ENCODE measurements around the gene NPFFR1.
"Not testable (repeated sequence)": the region's sequence is repeated elsewhere in the genome, so short reads cannot be mapped to it uniquely, and the experiment has no call there.

Gene NPFFR1

DNA sequence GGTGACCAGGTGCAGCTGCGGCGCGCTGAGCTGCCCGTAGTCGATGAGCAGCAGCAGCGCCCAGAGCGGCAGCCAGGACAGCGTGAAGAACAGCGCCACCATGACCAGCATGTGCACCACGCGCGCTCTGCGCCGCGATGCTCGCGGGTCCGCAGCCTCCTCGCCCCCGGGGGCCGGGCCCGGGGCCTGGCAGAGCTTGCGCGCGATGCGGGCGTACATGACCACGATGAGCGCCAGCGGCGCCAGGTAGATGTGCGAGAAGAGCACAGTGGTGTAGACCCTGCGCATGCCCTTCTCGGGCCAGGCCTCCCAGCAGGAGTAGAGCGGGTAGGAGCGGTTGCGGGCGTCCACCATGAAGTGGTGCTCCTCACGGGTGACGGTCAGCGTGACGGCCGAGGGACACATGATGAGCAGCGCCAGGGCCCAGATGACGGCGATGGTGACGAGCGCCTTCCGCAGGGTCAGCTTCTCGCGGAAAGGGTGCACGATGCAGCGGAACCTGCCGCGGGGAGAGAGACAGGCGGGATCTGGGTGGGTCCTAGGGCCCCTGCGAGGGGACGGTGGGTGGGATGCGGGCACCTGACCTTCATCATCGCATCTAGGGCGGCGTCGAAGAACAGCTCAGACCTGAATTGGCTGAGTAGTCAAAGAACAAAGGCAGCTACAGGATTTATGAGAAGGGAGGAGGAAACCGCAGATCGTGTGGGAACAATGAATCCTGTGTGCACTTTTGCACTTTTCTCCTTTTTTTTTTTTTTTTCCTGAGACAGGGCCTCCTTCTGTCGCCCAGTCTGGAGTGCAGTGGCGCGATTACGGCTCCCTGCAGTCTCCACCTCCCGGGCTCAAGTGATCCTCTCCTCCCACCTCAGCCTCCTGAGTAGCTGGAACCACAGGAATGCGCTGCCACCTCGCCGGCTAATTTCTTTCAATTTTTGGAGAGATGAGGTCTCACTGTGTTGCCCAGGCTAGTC is 28.2 kb downstream of the NPFFR1 start:
- DNase-seq: no peak

DNA sequence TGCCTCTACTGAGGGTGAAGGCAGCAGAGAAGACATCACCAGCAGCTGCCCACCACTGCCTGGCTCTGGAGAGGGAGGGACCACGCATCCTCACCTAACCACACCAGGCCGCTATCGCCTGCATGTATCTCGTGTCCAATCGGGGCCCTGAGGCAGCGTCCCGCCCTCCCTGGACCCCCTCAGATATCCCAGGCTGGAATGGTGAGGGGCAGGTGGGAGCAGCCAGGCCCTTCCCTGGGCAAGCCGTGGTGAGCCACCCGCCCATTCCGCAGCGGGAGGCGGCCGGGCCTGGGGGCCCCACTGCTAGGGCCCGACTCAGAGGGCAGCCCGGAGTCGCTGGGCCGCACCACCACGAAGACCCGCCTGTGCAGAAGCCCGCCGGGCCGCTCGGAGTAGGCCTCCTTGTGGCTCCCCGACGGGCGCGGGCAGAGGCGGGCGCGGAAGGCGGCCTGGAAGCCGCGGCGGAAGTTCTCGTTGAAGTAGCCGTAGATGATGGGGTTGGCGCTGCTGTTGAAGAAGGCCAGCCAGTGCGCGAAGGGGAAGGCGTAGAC is 29.0 kb downstream of the NPFFR1 start:
- no peak for DNase-seq

DNA sequence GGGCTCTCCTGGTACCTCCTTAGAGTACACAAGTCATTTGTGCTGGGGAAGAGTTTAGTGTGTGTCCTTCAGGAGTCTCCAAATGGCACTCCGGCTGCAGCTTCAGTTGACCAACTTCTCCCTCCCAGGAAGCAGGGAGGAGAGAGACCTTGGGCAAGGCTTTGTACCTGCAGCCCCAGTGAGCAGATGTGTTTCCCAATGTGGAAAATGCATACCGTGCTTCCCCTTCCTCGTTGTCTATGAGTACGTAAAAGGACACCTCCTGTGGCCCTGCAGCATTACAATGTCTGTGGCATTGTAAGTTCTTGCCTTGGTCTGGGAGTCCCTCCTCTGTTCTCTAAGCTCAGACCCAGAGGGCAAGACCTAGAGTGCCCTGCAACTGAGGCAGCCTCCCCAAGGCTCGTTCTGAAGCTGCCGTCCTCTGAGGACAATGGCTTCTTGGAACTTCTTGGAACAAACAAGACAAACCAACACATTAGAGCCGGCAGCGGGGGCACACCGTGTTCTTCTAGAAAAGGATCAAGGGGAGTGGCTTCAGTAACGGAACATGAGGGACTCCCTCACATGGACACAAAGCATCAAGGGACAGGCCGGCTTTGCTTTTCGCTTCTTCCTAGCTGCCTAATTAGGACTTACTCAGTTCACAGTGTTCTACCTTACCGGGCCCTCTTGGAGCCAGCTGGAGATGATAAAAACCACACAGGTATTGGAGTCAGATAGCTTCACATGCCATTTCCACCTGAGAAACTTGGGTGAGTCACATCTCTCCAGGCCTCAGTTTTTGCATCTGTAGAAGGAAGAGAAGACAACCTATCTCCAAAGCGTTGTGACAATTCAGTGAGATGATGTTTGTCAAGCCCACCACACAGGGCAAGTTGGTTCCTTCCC is 29.7 kb downstream of the NPFFR1 start:
- DNase-seq: no peak

DNA sequence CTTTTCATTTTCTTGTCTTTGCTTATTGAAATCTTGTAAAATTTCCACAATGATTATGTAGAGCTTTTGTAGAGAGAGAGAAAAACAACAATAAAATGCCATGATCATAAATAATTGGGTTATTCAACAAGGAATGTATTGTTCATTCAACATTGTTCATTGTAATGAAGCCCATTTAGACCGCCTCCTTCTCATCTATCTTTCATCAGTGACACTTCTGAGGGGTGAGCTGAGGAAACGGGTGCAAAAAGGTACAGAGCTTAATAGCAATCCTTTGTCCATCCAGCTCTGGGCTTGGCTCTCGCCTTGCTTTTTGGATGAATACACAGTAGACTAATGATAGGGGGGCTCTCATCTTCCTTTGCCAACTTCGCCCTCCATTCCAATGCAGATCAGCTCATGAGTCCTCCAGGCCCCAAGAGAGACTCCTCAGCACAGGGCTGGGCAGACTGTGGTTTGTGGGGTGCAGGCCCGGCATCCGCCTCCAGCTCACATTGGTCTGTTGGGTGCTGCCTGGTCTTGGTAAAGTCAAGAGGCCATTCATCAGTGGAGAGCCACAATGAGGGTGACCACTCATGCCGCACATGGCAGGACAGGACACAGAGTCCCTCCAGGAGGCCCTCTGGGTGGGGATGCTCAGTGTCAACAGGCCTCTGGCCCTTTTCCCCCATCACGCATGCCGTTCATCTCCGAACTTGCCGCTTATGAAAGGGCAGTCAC is 32.7 kb downstream of the NPFFR1 start:
- DNase-seq: no peak

DNA sequence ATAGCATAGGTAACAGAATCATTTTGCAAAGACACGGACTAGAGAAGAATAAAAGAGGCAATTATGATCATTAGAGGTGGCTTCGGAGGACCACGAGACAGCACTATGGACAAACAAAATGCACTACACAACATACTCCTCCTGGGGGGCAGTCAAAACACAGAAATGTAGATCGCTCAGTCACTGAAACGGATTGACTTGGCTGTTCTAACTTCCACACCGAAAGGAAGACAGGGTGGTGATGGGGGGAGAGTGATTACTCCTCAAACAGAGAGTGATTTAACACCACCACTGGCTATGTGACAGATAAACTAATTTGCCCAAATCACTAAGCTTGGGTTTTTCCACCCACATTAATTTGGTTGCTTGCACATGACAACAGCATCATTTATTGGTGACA is 36.4 kb downstream of the NPFFR1 start:
- DNase-seq: no peak

DNA sequence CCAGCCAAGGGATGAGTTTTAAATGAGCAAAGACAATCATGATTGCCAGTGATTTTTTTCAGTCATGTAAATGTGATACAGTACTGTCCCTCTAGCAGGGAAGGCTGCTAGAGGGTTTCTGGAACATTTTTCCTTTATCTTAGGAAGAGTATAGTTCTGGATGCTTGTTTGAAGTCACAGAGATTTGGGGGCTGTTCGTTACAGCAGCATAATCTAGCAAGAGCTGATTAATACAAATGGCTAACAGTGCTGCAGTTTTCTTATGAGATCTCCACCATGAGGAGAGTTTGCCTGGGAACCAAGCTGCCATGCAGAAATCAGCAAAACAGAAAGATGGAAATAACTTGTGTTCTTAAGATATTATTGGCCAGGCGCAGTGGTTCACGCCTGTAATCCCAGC is 42.7 kb downstream of the NPFFR1 start:
- DNase-seq: no peak

DNA sequence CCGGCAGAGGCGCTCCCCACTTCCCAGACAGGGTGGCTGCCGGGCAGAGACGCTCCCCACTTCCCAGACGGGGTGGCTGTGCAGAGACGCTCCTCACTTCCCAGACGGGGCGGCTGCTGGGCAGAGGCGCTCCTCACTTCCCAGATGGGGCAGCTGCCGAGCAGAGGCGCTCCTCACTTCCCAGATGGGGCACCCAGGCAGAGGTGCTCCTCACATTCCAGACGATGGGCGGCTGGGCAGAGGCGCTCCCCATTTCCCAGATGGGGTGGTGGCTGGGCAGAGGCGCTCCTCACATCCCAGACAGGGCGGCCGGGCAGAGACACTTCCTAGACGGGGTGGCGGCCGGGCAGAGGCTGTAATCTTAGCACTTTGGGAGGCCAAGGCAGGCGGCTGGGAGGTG is 43.8 kb downstream of the NPFFR1 start:
- DNase-seq: not testable (repeated sequence)

DNA sequence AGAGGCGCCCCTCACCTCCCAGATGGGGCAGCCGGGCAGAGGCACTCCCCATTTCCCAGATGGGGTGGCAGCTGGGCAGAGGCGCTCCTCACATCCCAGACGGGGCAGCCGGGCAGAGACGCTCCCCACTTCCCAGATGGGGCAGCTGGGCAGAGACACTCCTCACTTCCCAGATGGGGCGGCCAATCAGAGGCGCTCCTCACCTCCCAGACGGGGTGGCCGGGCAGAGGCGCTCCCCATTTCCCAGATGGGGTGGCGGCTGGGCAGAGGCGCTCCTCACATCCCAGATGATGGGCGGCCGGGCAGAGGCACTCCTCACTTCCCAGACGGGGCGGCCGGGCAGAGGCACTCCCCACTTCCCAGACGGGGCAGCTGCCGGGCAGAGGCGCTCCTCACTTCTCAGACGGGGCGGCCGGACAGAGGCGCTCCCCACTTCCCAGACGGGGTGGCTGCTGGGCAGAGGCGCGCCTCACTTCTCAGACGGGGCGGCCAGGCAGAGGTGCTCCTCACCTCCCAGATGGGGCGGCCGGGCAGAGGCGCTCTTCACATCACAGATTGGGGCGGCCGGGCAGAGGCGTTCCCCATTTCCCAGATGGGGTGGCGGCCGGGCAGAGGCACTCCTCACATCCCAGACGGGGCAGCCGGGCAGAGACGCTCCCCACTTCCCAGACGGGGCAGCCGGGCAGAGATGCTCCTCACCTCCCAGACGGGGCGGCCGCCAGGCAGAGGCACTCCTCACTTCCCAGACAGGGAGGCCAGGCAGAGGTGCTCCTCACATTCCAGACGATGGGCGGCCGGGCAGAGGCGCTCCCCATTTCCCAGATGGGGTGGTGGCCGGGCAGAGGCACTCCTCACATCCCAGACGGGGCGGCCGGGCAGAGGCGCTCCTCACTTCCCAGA is 44.5 kb downstream of the NPFFR1 start:
- not testable (repeated sequence) for DNase-seq

DNA sequence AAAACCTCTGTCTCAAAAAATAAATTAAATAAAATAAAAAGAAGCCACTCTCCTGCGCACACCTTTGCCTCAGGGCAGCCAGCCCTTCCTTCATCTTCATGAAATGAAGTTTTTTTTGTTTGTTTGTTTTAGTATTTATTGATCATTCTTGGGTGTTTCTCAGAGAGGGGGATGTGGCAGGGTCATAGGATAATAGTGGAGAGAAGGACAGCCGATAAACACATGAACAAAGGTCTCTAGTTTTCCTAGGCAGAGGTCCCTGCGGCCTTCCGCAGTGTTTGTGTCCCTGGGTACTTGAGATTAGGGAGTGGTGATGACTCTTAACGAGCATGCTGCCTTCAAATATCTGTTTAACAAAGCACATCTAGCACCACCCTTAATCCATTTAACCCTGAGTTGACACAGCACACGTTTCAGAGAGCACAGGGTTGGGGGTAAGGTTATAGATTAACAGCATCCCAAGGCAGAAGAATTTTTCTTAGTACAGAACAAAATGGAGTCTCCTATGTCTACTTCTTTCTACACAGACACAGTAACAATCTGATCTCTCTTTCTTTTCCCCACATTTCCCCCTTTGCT is 45.8 kb downstream of the NPFFR1 start:
- DNase-seq: not testable (repeated sequence)

DNA sequence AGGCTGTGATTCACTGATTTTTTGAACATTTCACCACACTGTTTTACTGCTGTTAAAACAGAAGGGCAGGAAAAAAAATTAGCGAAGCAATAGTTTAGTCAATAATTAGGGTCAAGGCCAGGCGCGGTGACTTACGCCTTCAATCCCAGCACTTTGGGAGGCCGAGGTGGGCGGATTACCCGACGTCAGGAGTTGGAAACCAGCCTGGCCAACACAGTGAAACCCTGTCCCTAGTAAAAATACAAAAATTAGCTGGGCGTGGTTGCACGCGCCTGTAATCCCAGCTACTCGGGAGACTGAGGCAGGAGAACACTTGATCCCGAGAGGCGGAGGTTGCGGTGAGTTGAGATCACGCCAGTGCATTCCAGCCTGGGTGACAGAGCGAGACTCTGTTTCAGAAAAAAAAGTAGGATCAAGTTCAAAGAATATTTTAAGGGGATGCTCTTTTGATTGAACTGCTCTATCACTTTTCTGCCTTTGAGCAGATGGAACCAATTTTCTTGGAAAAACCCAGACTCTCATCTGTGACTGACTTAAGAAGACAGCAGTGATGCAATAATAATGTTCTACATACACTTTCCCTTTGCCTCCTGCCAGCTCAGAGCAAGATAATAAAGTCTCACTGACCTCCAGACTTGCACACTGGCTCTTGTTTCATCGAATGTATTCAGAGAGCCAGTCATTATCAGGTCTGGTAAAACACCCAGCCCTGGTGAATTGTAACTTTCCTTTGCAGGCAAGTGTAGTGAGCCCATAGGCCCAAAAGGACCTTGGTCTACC is 48.9 kb downstream of the NPFFR1 start:
- DNase-seq: no peak

DNA sequence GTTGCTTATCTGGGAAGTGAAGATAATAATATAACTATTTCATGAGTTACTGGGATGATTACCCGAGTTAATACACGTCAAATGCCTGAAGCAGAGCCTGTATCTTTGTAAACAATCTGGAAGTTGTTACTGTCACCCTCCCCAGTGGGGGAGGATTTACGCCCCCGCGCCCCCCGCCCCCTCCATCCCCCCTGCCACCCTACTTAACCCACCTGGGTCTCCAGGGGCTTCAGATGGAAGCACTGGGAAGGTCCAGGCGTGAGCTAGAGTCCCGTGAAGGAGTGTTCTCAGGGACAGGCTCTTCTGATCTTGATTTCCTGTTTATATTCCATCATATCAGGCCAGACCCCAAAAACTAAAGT is 49.9 kb downstream of the NPFFR1 start:
- no peak for DNase-seq

DNA sequence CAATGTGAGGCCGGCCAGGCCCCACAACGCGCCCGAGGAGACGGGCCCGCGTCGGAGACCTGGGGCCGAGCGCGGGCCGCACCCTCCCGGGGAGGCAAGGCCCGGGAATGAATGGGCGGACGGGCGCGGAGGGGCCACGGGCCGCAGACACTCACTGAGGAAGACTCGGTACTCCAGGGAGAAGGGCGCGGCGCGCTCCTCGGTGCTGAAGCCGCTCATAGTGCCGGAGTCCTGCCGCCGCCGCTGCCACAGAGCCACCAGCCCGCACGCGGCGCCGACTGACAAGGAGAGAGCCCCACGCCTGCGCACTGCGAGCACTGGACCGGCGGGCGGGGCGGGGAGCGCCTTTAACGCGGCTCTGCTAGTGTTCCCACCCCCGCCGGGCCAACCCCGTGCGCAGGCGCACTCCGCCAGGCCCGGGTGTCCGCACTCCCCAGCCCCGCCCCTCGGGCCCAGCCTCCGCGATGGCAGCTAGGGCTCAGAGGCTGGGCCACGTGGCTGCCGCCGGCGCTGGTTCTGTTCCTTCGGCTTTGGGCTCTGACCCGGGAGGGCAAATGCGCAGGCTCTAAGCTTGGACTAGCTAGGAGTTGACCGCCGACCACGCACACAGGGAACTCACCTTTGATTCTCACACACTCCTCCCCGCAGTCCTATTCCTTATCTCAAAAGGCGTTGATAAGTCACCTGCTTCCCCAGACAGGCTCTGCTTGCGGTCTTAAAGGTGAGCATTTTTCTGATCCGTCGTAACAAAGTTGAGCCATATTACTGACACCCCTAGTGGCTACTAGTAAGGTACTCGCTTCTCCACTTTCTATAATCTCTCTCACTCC is 50.5 kb downstream of the NPFFR1 start, which contains the start of gene PPA1:
PPA1 (minus strand) TSS at position 321 of the 830 bp plus-strand sequence; CDS start at position 219, 102 bp downstream.
- DNase-seq: peak; percentile 90 to 95

DNA sequence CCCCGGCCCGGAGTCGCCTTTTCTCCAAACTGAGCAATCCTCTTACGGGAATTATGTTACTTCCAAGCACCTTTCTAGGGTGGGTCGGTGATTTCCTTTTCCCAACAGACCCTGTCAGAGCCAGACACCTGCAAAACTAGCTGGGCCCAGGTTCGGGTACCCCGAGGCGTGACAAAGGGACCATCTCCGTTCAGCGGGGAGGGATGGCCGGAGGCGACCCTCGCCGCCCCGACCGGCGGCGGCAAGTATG is 51.0 kb downstream of the NPFFR1 start:
- no peak for DNase-seq

DNA sequence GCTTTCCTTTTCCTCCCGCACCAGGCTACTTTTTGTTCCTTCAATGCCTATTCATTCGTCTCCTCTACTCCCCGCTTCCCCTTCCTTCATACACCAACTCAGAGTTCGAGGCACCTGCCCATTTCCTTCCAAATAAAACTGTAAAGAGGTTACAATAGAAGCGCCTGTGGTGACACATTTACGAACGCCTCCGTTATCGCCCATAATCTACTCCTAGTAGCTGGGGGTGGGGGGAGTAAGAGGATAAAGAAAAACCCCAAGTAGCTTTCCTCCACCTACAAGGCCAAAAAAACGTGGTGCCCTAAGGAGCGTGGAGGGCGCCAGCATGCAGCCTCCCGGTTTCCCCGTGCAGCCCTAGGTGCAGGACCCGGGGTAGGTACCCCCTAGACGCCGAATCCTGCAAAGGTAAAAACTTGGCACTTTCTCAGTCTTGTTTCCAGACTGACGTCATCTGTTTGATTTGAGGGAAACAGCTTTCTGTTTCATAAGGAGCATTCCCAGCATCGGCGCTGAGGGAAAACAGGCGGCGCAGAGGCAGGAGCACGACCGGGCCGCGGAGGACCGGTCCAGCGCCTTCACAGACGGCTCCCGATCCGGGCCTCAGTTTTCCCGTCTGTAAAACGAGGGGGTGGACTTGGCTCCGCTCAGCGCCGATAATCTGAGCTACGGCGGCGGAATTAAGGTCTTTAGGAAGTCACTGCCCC is 51.5 kb downstream of the NPFFR1 start:
- DNase-seq: no peak

DNA sequence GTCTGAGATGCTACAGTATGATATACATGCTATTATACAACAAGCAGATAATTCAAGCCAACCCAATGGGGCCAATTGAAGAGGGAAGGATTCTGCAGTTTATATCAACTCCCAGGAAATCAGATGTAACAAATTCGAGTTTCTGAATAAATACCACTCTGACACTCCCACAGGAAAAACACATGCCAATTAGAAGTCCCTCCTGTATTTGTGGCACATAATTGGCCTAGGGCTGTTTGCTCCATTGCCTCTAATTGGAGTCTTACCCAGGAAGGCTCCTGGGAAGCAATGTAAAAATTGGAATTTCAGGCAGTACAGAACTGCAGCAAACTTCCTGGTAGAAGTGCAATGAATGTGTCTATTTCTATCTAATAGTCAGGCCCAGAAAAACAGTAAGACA is 55.3 kb downstream of the NPFFR1 start:
- no peak for DNase-seq

DNA sequence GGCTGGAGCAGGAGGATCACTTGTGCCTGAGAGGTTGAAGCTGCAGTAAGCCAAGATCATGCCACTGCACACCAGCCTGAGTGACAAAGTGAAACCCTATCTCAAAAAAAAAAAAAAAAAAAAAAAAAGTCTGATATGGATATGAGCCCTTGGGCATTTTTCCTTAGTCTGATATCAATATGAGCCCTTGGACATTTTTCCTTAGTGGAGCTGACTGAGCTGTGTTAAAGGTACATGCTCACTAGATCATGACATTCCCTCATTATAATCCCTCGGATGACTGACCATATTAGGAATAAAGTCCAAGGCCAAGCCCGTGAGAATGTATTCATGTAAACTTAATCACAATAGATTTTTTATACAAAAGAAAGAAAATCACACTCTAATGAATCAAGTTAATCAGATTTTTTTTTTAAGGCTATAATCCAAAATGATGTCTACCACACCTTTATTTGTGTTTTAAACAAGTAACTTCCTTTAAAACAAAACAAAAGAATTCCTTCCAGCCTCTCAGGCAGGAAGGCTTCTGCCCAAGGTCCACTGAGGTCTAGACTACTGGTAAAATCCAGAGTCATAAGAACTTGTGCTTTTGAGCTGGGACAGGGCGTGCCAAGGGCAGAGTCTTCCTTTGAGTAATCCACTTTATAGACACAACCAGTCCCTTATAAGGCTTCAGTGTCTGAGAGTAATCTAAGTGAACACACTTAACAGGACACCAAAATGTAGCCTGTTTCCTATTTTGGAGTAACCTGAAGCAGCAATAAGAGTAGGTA is 56.1 kb downstream of the NPFFR1 start:
- DNase-seq: no peak

DNA sequence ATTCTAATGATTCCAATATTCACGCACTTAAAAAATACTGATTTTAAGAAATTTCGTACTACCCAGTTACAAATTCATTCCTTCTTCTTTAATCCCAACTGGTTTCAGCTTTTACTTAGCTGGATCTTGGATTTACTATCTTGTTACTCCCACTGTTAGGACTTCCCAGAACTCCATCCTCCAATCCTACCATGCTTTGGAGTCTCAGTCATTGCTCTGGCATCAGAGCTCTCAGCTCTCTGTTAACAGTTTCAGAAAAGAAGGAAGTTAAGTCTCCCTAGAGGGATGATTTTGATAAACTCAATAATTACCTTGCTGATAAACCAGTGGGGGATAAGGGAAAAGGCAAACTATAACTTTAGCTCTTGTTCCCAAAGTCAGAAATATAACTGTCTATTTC is 60.1 kb downstream of the NPFFR1 start:
- no peak for DNase-seq

DNA sequence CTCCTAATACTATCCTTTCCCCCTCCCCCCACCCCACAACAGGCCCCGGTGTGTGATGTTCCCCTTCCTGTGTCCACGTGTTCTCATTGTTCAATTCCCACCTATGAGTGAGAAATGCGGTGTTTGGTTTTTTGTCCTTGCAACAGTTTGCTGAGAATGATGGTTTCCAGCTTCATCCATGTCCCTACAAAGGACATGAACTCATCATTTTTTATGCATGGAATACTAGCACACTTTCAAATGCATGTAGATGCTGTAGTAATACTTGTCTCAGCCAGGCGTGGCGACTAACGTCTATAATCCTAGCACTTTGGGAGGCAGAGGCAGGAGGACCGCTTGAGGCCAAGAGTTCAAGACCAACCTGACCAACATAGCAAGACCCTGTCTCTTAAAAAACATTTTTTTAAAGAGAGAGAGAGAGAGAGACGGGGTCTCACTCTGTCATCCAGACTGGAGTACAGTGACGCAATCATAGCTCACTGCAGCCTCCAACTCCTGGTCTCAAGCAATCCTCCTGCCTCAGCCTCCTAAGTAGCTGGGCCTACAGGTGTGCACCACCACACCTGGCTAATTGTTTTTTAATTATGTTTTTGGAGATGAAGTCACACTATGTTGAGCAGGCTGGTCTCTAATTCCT is 60.9 kb downstream of the NPFFR1 start:
- not testable (repeated sequence) for DNase-seq

Measured in bone marrow (tissue), 2 donors.